Fibroblast of mammary gland (primary cell): ENCODE measurements around the gene ADAM22.

ENCODE experiments used
- DNase-seq: peaks from one replicate; pipeline ENCODE4 v3.0.0-alpha.2; 2010; ENCODE audit warnings: low read depth
- H3K4me3 ChIP-seq: 2 replicates; pipeline ENCODE4 v1.5.1; 2011; ENCODE audit warnings: low read depth, mild to moderate bottlenecking, low read length, moderate library complexity; ENCODE audit not compliant: control insufficient read depth
- TF ChIP-seq, protein P1 (sequence below): conservative IDR thresholded peaks from 2 replicates; pipeline ENCODE4 v1.5.1; 2011; ENCODE audit warnings: low read depth, low read length, inconsistent platforms; ENCODE audit not compliant: control insufficient read depth, insufficient read depth

The ADAM22 gene

DNA sequence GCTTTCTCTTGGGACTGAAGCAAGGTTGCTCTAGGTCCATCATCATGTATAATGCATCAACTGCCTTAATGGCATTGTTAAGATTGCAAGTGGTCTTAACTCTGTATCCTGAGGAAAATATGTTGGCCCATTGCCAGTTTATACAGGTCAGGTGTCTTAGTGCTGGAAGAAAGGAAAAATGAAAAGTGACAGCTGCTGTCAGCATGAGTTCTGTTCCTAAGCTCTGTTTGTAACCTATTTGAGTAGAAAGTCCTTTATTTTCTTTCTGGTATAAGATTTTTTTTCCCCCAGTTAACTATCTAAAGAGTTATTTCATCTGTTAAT is 158.6 kb downstream of the ADAM22 start:
- no peak overlapping the region for H3K4me3 ChIP-seq
- TF ChIP-seq, protein P1, sequence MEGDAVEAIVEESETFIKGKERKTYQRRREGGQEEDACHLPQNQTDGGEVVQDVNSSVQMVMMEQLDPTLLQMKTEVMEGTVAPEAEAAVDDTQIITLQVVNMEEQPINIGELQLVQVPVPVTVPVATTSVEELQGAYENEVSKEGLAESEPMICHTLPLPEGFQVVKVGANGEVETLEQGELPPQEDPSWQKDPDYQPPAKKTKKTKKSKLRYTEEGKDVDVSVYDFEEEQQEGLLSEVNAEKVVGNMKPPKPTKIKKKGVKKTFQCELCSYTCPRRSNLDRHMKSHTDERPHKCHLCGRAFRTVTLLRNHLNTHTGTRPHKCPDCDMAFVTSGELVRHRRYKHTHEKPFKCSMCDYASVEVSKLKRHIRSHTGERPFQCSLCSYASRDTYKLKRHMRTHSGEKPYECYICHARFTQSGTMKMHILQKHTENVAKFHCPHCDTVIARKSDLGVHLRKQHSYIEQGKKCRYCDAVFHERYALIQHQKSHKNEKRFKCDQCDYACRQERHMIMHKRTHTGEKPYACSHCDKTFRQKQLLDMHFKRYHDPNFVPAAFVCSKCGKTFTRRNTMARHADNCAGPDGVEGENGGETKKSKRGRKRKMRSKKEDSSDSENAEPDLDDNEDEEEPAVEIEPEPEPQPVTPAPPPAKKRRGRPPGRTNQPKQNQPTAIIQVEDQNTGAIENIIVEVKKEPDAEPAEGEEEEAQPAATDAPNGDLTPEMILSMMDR: no peak
- no peak for DNase-seq

DNA sequence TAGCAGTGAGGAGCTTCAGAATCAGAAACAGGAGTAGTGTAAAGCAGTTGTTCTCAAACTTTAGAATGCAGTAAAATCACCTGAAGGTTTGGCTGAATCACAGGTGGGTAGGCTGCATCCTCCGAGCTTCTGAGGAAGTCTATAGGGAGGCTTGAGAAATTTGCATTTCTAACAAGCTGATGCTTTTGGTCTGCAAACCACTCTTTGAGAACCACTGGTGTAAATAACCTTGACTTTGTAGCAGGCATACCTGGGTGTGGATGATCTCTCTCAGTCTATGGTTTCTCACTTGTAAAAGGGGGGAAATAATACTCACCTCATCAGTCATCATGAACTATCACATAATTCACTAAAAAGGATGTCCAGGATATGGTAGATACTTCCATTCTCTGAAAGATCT is 167.7 kb downstream of the ADAM22 start:
- TF ChIP-seq, protein P1: no peak
- no peak overlapping the region for H3K4me3 ChIP-seq
- DNase-seq: no peak

- TF ChIP-seq, protein P1: no peak
- no peak overlapping the region for H3K4me3 ChIP-seq
- no peak for DNase-seq
Measured at GRCh38 chr7:88102675-88103074, 168.6 kb downstream of the ADAM22 start.

- TF ChIP-seq, protein P1: no peak
- no peak overlapping the region for H3K4me3 ChIP-seq
- DNase-seq: no peak
Measured at GRCh38 chr7:88104732-88105131, 170.7 kb downstream of the ADAM22 start.

DNA sequence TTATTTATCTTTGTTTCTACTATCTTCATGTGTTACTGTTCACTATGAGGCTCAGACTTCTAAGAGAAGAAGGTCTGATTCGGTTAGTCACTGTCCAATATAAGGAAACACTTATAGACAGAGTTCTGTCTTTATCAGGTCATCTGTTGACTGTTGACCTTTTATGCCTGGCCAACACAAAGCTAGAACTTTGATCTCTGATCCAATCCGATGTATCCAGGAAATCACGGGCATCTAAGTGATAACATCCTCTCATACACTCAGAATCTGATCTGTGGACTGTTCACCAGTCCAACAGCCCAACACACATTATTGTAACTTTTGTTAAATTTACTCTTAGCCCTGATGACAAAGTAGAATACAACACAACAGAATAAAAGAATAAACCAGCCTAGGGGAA is 171.2 kb downstream of the ADAM22 start:
- no peak for DNase-seq
- no peak overlapping the region for H3K4me3 ChIP-seq
- TF ChIP-seq, protein P1: no peak

- no peak overlapping the region for H3K4me3 ChIP-seq
- DNase-seq: no peak
Measured at GRCh38 chr7:88106434-88106833, 172.4 kb downstream of the ADAM22 start.

DNA sequence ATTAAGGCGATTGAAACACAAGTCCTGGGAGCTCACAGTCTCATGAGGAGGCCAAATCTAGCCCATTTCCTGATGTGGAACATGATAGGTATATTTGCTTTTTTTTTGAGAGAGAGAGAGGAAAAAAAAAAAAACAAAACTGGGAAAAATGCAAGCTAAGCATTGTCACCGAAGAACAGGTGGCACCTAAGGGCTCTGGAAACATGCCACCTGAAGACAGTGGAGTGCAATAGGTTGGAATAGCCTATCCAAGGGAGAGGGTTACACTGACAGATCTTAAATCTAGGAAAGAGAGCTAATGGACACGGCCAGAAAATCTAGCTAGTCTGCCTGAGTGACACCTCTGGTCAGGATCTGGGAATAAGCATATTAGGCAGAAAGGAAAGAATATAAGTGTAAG is 175.6 kb downstream of the ADAM22 start:
- no peak for DNase-seq
- no peak overlapping the region for H3K4me3 ChIP-seq
- TF ChIP-seq, protein P1: no peak

More at GRCh38 chr7:88106434-88106833, 172.4 kb downstream of the ADAM22 start:
- TF ChIP-seq, protein P1: no peak
